ENCODE results near the gene HHAT.

The HHAT gene

DNA sequence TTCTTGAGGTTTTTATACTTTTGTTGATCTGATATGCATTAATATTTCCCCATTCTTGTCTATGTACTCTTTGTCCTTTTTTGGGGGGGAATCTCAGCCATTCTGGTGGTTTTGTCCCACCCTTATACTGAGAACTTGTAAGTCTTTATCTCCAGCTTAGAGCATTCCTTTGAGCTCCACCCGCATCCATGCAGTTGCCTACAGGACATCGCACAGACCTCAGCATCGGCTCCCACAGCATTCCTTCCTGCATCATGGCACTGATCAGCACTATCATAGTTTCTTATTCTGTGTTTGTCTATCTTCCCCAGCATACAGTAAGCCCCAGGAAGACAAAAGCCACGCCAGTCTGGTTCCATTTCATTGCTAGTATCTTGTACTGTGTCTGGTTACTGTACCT, 33.0 kb downstream of the HHAT start:
- DNase-seq: no peak

DNA sequence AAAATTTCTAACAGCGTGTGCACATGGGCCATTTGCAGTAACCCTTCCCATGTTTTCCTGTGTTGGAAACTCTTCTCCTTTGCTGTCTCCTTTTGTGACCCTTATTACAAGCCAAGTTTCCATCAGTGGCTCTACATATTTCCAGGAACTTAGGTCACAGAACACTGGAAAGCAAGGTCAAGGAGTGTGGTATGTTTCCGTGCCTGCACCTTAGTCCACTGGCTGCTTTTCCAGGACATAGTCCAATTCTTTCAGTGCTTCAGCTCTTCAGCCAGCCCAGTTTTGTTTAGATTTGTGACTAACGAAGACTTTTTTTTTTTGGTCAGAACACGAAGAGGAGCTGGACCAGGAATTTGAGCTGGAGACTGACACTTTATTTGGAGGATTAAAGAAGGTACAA, 33.8 kb downstream of the HHAT start:
- DNase-seq: no peak

DNA sequence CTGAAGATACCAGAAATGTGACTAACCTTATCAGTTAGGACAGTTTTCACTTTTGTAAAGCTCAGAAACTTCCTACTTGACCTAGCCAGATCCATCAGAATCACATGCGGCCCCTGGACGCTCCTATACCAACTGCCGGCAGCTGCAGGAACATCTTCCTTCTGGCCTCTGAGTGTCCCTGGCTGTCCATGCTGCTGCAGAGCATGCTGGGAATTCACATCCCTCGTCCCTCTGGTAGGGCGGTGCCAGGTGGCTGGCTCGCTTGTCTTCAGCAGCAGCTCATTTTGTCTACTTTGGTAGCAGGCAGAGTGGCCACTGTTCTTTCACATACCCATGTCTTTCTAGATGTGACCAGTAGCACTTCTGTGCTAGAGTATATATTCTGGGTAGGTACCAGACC, 34.4 kb downstream of the HHAT start:
- no peak for DNase-seq

DNA sequence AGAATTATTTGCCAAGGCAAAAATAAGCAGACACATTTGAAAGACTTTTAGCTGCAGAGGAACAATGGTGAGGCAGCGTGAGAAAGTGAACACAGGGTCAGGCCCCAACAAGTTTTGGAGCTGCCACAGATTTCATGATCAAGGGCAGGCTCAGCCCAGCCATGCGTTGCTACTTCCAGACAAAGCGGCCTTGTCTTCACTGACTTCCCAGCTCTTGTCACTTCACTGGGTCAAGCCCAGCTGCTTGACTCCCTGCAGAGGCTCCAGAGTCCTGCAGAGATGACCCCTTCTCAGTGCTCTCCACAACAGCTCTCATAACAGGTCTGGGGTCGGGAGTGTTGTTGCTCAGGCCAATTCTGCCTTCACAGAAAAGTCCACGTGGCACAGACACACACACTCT, 35.8 kb downstream of the HHAT start:
- no peak for DNase-seq

DNA sequence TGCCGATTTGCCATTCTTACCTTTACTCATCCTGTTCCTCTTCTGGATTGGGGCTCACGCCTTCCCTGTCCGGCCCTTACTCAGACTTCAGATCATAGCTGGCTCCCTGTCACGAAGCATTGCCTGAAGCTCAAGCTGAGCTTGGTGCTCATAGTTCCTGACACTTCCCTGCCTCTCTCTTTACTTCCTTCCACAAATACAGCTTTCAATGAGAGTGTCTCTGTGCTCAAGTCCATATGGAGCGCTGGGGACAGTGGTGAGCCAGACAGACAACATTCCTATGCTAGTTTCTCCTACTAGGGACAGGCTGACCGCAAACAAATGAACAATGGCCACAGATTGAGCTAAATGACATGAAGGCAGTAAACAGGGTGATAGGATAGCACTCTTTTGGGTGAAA, 38.1 kb downstream of the HHAT start:
- no peak for DNase-seq

DNA sequence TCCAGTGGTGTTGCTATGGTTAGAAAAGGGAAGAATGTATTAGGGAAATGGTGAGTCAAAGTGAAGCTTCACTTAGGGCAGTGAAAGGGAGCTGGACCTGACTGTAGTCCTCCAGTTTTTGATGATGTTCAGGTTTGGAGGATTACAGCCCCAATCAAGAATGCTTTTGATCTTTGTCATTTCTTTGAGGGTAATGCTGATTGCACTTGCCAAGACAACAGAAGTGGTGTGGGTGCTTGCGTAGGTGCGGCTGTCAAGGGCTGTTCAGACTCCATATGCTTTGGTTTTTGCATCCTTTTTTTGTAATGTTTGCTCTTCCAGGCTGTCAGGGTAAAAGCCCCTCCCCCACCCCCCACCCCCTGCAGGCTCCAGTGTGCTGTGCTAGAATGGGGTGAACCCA, 38.9 kb downstream of the HHAT start:
- DNase-seq: no peak

DNA sequence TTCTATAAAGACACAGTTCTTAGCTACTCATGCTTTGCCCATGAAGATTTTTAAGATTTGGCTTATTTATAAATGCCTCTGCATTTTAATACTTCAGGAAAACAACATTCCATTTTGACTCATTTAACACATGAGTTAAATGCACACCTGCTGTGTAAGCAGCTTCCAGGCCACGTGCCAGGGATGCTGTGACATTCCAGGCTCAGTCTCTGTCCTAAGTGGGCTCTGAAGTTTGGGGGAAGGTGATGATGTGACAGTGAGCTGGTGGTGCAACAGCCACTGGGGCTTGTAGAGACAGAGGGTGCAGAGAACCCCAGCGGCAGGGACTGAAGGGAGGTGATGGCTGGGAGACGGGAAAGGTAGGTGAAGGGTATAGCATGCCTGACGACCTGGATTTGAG, 40.7 kb downstream of the HHAT start:
- no peak for DNase-seq

DNA sequence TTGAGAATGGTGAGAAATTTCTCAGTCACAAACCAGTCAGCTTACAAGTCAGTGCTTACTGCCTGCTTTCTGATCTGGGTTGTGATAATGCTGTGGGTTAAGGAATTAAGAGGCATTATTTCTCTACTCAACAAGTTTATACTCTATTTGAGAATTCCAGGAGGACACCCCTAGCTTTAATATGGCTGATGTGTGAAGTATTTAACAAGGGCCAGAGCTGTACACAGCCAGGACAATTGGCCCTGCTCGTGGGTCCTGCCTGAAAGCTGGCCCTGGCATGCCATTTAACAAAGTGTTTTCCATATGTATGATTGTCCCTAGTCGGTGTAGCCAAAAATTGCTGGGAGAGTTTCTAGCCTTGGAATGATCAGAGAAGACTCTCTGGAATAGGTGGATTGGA, 43.2 kb downstream of the HHAT start:
- no peak for DNase-seq

DNA sequence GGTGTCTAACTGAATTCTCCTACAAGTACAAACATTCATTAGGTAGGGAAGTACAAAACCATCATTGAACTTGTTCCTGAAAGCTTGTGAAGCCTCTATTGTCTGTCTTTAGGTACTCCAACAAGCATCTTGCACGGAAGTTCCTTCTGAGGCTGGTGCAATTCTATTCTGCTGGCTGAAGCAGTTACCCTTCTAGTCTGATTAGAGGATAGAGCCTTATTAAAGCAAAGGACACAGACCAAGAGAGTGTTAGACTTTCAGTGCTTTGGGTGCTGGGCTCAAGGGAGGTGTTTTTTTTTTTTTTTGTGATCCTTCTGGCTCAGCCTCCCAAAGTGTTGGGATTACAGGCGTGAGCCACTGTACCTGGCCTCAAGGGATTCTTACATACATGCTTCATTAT, 43.8 kb downstream of the HHAT start:
- DNase-seq: no peak

DNA sequence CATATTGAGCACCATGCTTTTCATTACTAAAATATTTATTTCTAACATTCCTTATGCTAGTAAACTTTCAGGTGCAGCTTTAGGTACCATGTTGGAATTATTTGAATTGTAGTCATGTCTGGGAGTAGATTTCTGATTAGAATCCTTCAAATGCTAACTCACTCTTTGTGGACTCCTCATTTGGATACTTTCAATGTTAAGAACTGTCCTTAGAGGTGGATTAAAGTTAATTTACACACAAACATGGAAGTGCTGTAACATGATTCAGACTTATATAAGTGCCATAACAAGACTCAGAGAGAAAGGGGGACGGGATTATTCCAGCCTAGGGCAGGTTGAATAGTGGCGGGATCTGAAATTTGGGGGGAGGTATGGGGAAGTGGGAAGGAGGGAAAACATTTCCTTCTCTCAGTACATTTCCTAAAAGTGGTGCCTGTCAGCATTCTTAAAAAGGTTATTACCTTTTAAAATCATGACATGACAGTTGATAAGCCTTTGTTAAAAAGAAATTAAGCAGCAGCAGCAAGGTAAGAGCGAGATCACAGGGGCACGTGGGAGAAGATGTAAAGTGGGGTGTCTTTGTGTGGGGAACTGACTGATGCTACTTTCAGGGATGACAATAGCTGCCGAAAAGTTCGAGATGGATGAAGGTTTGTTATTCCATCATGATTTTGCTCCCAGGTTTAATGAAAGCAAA, 44.4 kb downstream of the HHAT start:
- no peak for DNase-seq

DNA sequence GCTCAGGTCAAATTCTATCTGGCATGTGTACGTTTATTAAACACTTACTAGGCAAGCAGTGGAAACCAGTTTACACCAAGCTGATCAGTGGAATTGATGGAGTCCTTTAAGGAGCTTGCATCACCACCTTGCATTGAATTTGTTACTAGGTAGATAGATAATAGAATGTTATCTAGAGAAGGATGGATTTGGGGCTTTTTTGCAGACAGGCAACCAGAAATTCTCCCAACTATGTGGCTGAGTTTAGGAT, 44.9 kb downstream of the HHAT start:
- DNase-seq: no peak

DNA sequence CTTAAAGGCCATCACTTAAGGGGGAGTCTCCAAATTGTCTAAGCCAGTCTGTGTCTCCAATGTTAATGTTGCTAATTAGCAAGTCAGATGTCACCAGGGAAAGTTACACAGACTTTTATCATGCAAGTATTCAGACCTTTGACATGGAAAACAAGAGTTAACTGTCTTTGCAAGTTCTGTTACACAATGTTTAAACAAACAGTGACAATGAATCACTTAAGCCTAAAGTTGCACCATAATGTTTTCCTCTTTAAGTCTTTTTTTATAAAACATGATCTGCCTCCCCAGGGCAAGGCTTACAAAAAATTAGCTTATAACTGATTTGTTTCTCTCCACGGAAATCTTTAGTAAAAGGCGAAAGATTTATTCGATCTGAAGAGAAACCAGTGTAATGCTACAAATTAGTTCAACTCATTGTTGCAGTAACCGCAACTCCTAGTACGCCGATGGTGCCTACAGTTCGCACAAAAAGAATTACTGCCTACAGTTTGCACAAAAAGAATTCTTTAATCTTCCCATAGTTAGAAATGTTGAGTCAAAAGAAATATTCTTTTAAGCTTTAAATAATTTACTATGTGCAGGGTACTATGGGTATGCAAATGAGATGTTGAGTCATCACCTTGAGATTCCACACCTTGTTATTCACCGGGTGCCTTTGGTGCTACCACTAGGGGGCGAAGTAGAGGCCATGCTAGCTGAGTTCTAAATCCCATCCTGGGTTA, 45.3 kb downstream of the HHAT start:
- peak; percentile 76 for DNase-seq

DNA sequence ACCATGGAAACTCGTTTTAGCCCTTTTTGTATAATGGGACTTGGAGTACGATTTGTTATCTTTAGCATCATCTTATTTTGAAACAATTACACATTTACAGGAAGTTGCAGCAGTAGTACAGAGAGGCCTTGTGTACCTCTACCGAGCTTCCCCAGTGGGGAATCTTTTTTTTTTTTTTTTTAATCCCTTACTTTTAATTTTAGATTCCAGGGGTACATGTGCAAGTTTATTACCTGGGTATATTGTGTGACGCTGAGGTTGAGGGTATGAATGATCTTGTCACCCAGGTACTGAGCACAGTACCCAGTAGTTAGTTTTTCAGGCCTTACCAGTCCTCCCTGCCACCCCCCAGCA, 45.9 kb downstream of the HHAT start:
- DNase-seq: no peak

DNA sequence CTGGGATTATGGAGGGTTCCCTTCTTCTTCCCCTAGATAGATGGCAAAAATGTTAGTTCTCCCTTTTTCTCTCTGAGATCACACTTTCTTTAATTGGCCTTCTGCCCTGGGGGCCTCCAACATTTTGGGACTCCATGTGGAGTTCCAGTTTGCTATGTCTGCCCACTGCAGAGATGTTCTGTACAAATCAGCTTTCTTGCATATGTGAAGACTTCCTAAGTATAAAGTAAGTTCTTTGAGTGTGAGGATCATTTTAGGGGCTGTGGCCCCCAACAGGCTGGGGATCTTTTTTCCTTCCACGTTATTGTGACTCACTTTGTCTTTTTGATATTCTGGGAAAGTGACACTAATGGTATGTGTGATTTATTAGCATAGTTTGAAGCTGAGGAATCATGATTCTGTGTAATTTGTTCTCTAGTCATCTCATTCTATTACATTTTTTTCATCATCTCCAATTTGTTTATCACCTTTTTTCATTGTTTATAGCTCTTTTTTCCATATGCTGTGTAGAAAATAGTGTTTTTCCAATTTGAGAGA, 48.2 kb downstream of the HHAT start:
- no peak for DNase-seq

DNA sequence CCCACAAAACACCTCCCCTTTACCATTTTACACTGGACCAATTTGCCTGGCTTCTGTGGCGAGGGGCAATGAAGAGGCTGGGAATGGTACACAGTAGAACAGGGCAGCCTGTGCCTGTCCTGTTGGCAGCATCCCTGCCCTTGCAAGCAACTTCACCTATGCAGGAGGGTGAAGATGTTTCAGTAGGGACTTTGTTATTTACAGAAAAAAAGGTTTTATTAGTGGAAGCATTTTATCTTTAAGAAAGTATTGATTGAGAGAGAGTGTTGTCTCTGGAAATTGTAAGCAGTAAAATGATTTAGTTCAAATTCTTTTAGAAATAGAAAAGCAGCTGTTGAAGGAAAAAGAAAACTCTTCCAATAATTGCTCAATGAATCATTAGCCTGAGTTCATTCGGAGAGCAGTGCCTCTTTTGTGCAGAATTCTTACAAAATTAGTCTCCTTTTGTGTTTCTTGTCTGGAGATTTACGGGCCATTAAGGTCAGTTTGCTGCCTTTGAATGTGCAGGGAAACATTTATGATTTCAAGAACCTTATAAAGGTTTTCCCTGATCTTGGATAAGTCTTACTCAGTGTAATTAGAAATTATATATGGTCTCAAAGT, 49.1 kb downstream of the HHAT start:
- no peak for DNase-seq

DNA sequence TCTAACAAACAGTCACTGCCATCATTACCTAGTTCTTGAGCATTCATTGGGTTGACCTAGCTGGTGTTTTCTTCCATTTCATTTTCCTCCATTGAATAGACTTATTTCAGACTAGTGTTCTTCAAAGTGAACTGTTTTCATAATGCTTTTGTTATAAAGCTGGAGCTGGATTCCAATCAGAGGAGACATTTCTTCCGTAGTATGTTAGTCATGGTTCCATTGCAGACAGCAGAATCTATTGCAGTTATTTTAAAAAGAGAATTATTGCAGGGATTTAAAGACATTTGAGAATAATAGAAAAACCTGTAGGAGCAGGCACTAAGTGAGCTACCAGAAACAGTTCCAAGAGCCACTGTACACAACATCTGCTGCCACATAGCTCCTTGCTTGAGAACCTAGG, 50.0 kb downstream of the HHAT start:
- DNase-seq: no peak

DNA sequence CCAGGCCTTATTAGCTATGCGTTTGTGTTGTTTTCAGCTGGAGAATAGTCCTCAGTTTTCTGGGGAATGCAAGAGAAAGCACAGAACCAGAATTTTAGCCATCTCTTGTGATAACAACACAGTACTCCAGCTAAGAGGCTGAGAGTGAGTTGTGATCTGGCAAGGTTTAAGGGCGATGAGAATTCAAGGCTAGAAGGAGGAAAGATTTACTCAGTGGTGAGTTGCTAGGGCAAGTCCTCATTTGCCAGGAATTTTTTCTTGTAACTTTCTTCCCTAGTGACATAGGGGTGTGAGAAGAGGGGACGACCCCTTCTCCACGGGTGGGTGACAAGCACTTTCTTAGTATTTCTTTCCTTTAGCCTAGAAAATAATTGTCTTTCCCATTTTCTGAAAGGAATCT, 53.2 kb downstream of the HHAT start:
- no peak for DNase-seq

DNA sequence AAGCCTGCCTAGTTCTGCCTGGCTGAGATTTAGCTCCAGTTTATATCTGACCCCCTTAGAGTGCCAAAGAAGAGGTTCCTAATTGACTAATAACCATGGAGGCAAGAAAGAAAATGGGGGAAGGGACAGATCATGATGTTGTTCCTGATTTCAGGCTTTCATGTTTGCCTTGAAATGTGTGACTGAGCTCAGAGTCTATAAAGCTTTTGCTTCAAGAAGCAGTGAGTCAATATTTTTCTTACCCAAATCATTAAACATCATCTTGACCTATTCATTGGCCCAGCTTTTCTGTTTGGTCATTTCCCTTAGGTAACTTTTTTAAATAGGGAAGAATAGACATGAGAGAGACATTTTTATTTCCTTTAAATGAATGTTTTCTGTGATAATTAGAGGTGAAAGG, 55.9 kb downstream of the HHAT start:
- DNase-seq: no peak

DNA sequence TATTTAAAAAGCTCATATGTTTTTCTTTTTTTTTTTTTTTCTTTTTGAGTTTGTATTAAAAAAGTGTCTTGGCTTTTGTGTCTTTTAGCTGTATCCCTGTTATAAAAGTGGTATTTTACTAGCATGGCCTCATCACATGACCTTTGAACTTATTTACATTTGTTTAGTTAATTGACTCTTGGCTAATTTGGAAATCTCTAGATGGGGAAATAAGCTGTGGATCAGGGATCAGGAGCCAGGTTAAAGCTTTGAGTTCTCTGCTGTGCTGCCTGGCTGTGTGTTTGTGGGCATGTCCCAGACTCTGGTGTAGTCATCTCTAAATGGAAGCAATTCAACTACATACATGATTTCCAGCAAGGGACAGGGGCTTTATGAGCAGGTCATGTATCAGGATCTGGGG, 56.5 kb downstream of the HHAT start:
- DNase-seq: no peak

DNA sequence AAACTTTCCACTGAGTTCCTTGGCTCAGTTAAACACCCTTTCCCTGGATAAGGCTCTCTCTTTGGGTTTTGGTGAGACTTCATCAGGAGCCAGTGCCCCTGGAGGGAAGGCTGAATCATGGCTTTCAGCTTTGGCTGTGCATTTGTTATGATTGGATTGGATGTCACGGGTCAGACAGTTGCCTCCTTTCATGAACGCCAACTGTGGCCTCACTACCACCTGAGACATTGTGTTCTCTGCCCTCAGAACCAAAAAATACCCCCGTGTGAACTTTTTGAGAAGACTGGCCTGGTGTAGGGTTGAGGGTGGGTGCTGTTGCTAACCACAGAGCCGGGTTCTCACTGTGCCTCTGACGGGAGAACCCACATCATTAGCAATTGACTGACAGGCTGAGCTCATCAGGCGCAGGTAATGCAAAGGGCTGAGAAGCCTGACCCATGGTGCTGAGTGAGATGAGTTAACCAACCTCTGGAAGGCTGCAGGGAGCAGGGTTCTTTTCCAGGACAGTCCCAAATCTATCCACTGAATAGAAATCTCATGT, 65.6 kb downstream of the HHAT start:
- peak; percentile 7 for DNase-seq

DNA sequence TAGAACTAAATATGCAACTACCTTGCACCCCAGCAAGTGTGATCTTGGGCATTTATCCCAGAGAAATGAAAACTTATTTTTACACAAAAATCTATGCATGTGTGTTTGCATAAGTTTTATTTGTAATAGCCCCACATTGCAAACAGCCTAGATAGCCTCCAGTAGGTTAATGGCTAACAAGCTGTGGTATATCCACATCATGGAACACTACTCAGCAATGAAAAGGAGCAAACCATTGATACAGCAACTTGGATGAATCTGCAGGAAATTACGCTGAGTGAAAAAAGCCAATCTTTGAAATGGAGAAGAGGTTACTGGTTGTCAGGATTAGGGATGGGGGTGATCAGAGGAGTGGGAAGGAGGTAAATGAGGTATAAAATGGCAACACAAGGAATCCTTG, 67.8 kb downstream of the HHAT start:
- no peak for DNase-seq

DNA sequence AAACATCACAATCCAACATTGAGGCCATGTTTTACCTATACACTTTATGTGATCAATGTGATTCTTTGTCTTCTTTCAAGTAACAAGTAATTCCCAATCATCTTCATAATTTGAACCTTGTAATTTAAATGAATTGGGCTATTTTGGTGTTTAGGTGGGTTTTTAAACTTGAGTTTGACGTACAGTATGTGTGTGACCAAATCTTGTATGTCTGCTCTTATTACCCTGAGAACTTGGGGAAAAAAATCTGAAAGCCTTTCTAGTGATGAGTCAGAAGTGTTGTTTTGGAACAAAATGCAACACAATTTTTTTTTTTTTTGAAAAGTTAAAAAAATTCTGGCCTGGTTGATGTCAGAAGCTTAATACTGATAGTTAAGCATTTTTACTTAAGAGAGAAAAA, 68.5 kb downstream of the HHAT start:
- DNase-seq: no peak

DNA sequence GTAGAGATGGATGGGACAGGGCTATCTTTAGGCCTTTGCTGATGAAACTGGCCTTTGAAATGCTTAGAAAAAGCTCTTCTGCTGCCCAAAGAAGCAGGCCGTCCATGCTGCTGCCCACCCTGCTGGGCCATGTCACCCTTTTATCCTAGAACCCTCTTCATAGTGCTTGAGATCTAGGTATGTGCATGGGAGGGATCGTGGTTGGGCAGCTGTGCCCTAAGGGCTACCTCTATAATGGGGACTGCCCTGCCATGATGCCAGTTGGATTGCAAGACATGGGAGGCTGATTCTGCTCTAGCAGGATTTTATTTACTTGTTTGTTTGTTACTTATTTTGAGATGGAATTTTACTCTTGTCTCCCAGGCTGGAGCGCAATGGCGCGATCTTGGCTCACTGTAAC, 69.0 kb downstream of the HHAT start:
- DNase-seq: no peak

DNA sequence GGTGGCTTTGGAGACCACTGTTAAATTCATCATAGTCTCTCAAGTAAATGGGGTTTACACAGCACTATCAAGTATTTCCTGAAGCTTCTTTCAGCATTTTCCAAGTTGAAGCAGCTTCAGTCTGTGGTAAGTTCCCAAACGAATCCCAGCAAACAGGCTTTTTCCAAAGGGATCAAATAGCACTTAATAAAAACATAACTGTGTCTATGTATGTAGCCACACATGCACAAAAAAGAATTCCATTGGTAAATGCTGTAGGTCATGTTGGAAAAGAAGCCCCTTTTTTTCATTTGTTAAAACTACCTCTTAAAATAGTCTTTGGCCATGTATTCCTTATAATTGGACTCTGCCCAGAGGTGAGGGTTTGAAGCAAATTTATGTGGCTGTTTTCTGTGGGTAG, 69.8 kb downstream of the HHAT start:
- DNase-seq: no peak

Measured in CD4-positive, alpha-beta T cell treated with Interleukin-12 subunit alpha and Interleukin-12 subunit beta, for 1 hour (primary cell).